CD8-positive, alpha-beta memory T cell (primary cell): ENCODE data around the gene NOL11. TPM values are rescaled to one million over a fixed set of nuclear protein-coding genes. Genes with fewer than 3 reads are reported as not detected.

ENCODE experiments used
- CTCF ChIA-PET: fragments of 350-600 bp; sonication (Branson Sonifier 250); formaldehyde crosslinking; loops from one replicate; lab custom pipeline; 2021; ENCODE audit warnings: antibody characterized with exemption; lab: Charles Lee
- POLR2A ChIA-PET: fragments of 350-600 bp; sonication (Branson Sonifier 250); formaldehyde crosslinking; loops from one replicate; lab custom pipeline; 2021; ENCODE audit warnings: antibody characterized with exemption; lab: Charles Lee
- DNase-seq, 5 donors: peaks; one replicate each; pipeline versions ENCODE4 v3.0.0 to v3.0.0-alpha.2; 2020 to 2022; ENCODE audit warnings: mixed read lengths in 1 of 5
- H3K27ac ChIP-seq: one replicate; pipeline ENCODE4 v1.7.0; 2013; ENCODE audit warnings: low read depth, mild to moderate bottlenecking, low read length, moderate library complexity
- H3K27me3 ChIP-seq: 2 replicates; pipeline ENCODE4 v1.7.0; 2013; ENCODE audit warnings: low read length, mild to moderate bottlenecking; ENCODE audit not compliant: insufficient read depth, poor library complexity, severe bottlenecking
- H3K36me3 ChIP-seq: 2 replicates; pipeline ENCODE4 v1.7.0; 2013; ENCODE audit warnings: mild to moderate bottlenecking, low read length, moderate library complexity; ENCODE audit not compliant: insufficient read depth
- H3K4me1 ChIP-seq: 2 replicates; pipeline ENCODE4 v1.7.0; 2013; ENCODE audit warnings: mild to moderate bottlenecking, low read length, moderate library complexity; ENCODE audit not compliant: insufficient read depth
- H3K4me3 ChIP-seq: 2 replicates; pipeline ENCODE4 v1.7.0; 2013; ENCODE audit warnings: mild to moderate bottlenecking, low read length
- H3K9me3 ChIP-seq: 2 replicates; pipeline ENCODE4 v1.7.0; 2013; ENCODE audit warnings: mild to moderate bottlenecking, low read length
- H3K27ac Mint-ChIP-seq, 8 donors: one replicate each; pipeline ENCODE4 v1.8.0; 2020 to 2021; ENCODE audit warnings: mixed read lengths in 8 of 8, mild to moderate bottlenecking in 6 of 8, inconsistent platforms in 3 of 8, moderate library complexity in 3 of 8
- H3K27me3 Mint-ChIP-seq, 2 donors: one replicate each; pipeline ENCODE4 v1.8.0; 2020 to 2021; ENCODE audit warnings: mixed read lengths in 2 of 2, mild to moderate bottlenecking in 1 of 2, moderate library complexity in 1 of 2
- H3K36me3 Mint-ChIP-seq, 3 donors: one replicate each; pipeline ENCODE4 v1.8.0; 2020 to 2021; ENCODE audit warnings: mixed read lengths in 3 of 3, inconsistent platforms in 1 of 3, mild to moderate bottlenecking in 1 of 3
- H3K4me1 Mint-ChIP-seq, 3 donors: one replicate each; pipeline ENCODE4 v1.8.0; 2020 to 2021; ENCODE audit warnings: mixed read lengths in 3 of 3, inconsistent platforms in 1 of 3, mild to moderate bottlenecking in 1 of 3
- H3K4me3 Mint-ChIP-seq, 7 donors: one replicate each; pipeline ENCODE4 v1.8.0; 2020 to 2021; ENCODE audit warnings: mixed read lengths in 7 of 7, mild to moderate bottlenecking in 6 of 7, moderate library complexity in 4 of 7, inconsistent platforms in 2 of 7
- H3K9me3 Mint-ChIP-seq, 5 donors: one replicate each; pipeline ENCODE4 v1.8.0; 2020 to 2022; ENCODE audit warnings: mixed read lengths in 5 of 5, mild to moderate bottlenecking in 3 of 5, moderate library complexity in 2 of 5, inconsistent platforms in 1 of 5
- polyA plus RNA-seq: library from polyadenylated mRNA; unstranded; fragments of 300-500 nt; fragmentation: Illumina TruSeq; gene quantifications from one replicate; pipeline ENCODE4 v1.2.3, GENCODE V29; 2021
- total RNA-seq, 2 experiments: library from RNA; stranded (reverse); gene quantifications; one replicate each; pipeline ENCODE4 v1.2.3, GENCODE V29; 2021

NOL11 gene
- total and polyA plus RNA-seq, 3 experiments from 2014 or later: 27.2 to 111 (median 106) TPM

DNA sequence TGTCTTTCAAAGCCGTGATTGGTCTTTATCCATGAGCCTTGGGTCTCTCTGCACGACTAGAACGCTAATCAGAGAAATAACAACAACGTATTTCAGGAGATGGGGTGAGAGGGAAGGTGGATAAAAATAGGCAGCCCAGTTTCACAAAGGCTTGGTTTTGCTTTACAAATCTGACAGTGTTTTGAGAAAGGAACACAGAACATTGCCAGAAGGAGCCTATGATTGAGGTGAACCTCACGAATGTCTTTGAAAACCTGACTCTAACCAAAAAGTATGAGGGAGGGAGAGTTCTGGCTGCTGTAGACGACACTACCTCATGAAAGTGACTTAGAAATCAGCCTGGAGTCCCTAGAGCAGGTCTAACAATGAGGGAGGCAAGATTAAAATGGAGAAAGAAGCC is 38.0 kb upstream of the NOL11 start:
- H3K4me1 ChIP-seq: no peaks in the 10 kb centered on the region
- H3K4me3 Mint-ChIP-seq: no peak overlapping the region
- ChIA-PET POLR2A (no interaction called here), CTCF (no interaction called here)
- peaks cover 0 to 2% (median 0%) of the 10 kb centered on the region in 3 donors for H3K4me1 Mint-ChIP-seq
- H3K27ac ChIP-seq: no peak overlapping the region
- H3K36me3 ChIP-seq: peaks cover 17% of the 10 kb centered on the region
- H3K9me3 ChIP-seq: no peaks in the 10 kb centered on the region
- no peak for DNase-seq
- peaks cover 6 to 70% (median 18%) of the 10 kb centered on the region in 3 donors for H3K36me3 Mint-ChIP-seq
- H3K9me3 Mint-ChIP-seq: no peaks in the 10 kb centered on the region
- peak overlapping the region in 3 of 8 donors; percentile 26 to 74 (median 66) for H3K27ac Mint-ChIP-seq
- no peak overlapping the region for H3K4me3 ChIP-seq
- H3K27me3 ChIP-seq: no peaks in the 10 kb centered on the region
- no peaks in the 10 kb centered on the region for H3K27me3 Mint-ChIP-seq

DNA sequence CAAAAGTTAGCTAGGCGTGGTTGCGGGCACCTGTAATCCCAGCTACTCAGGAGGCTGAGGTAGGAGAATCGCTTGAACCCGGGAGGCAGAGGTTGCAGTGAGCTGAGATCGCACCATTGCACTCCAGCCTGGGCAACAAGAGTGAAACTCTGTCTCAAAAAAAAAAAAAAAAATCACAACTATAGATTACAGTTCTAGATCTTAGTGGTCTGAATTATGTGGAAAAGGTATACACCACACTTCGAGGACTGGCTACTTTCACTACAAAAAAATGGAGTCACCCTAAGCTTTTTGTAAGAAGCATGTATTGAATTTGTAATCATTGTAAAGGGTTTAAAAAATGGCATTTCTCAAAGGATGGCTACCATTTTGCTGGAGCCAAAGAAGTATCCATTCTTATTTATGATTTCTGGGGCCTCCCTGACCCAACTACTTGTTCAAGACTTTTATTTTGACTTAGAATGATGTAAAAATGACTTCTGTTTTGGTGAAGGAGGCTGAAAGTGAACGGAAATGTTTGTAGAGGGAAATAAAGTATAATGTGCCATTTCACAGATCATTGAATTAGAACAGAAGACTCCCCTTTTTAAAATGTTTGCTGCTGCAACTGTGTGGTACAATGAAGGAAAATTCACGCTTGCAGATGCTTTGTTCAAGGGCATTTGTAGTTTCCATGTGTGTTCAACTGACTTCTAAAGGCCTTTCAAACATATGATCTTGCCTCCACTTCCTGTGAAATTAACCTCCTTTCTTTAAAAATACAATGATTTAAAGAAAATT is 37.1 kb upstream of the NOL11 start:
- no peaks in the 10 kb centered on the region for H3K27me3 Mint-ChIP-seq
- H3K36me3 ChIP-seq: peaks cover 12% of the 10 kb centered on the region
- peak overlapping the region in 5 of 8 donors; percentile 4 to 68 (median 42) for H3K27ac Mint-ChIP-seq
- ChIA-PET POLR2A (no interaction called here), CTCF (interaction anchor here (0.6 kb wide), 1 partner anchor 177 kb away, joined by 3 read pairs; no protein-coding TSS in a partner anchor)
- H3K9me3 Mint-ChIP-seq: no peaks in the 10 kb centered on the region
- H3K27ac ChIP-seq: no peak overlapping the region
- no peak overlapping the region for H3K4me3 Mint-ChIP-seq
- H3K36me3 Mint-ChIP-seq: peaks cover 6 to 69% (median 15%) of the 10 kb centered on the region in 3 donors
- no peaks in the 10 kb centered on the region for H3K9me3 ChIP-seq
- H3K4me1 ChIP-seq: no peaks in the 10 kb centered on the region
- no peaks in the 10 kb centered on the region for H3K27me3 ChIP-seq
- H3K4me1 Mint-ChIP-seq: peaks cover 0 to 2% (median 0%) of the 10 kb centered on the region in 3 donors
- no peak for DNase-seq
- no peak overlapping the region for H3K4me3 ChIP-seq

DNA sequence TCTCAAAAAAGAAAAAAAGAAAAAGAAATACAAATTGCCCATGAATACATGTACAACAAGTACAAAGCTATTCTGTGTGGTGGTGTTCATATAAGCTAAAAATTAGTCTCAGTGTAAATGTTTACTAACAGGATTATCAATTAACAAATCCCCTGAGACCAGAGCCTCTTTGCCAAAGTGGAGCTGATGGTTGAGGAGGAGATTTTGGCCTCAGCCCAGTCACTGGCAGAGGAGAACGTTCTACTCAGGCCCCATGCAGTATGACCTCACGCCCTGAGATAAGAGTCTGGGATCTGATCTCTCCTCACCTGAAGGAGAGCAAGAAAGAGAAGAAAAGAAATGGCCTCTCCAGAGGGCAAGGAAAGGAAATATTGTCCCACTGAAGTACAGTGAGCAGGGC is 35.5 kb upstream of the NOL11 start:
- ChIA-PET CTCF (interaction anchor here (1.0 kb wide), 1 partner anchor 304 kb away, joined by 3 read pairs; no protein-coding TSS in a partner anchor), POLR2A (no interaction called here)
- H3K4me3 Mint-ChIP-seq: peak overlapping the region in 1 of 7 donors; percentile 59

DNA sequence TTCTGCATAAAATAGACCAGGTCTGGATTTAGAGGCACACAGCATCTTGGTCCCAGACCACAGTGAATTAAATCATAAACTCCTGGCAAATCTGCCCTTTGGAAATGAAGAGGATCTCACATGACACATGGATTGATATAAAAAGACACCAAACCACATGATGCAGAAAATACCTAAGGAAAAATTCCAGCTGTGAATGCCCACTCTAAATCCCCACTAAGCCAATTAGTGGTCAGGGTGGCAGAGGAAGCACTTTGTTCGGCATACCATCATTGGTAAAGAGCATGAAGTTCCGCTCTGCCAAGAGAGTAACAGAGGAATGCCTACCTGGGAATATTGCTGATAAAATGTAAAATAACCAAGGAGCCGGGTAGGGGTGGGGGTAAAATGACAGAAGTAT is 32.4 kb upstream of the NOL11 start:
- POLR2A ChIA-PET: no interaction called here
- CTCF ChIA-PET: interaction anchor here (5.2 kb wide), 1 partner anchor 311 kb away, joined by 34 read pairs; no protein-coding TSS in a partner anchor
- peaks cover 0 to 55% (median 4%) of the 10 kb centered on the region in 3 donors for H3K36me3 Mint-ChIP-seq

More for the DNA sequence above, 35.5 kb upstream of the NOL11 start:
- Mint-ChIP-seq H3K4me1 (peaks cover 0 to 2% (median 0%) of the 10 kb centered on the region in 3 donors), H3K27me3 (no peaks in the 10 kb centered on the region), H3K36me3 (peaks cover 0 to 68% (median 12%) of the 10 kb centered on the region in 3 donors), H3K27ac (peak overlapping the region in 5 of 8 donors; percentile 11 to 70 (median 54)), H3K9me3 (no peaks in the 10 kb centered on the region)
- no peak overlapping the region for H3K27ac ChIP-seq
- H3K4me1 ChIP-seq: no peaks in the 10 kb centered on the region
- H3K4me3 ChIP-seq: no peak overlapping the region
- no peaks in the 10 kb centered on the region for H3K27me3 ChIP-seq
- no peak for DNase-seq
- H3K9me3 ChIP-seq: no peaks in the 10 kb centered on the region
- H3K36me3 ChIP-seq: peaks cover 17% of the 10 kb centered on the region

DNA sequence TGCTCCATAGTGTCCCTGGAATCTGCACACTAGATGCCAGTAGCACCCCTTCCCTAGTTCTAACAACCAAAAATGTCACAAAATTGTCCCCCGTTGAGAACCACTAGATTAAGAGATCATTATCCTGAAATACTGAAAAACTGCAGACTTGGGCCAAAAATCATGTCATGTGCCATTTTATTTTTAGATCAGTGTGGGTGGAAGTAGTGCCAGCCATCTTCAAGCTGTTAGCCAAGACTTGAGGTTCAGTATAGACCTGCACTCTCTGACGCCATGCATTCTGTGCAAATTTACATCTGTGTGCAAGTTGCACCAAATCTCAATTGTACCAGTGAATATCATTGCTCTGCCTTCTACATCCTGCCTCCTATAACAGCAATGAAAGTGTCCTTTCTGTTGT is 31.5 kb upstream of the NOL11 start:
- H3K36me3 Mint-ChIP-seq: peaks cover 0 to 49% (median 4%) of the 10 kb centered on the region in 3 donors
- H3K27ac ChIP-seq: no peak overlapping the region
- peak overlapping the region in 4 of 8 donors; percentile 14 to 77 (median 46) for H3K27ac Mint-ChIP-seq
- no peaks in the 10 kb centered on the region for H3K9me3 ChIP-seq
- H3K27me3 ChIP-seq: no peaks in the 10 kb centered on the region
- peaks cover 5% of the 10 kb centered on the region for H3K36me3 ChIP-seq
- no peaks in the 10 kb centered on the region for H3K27me3 Mint-ChIP-seq
- ChIA-PET POLR2A (no interaction called here), CTCF (interaction anchor here (0.9 to 5.2 kb wide), 3 partner anchors 13 to 312 kb away, joined by 3 to 34 read pairs (median 3); no protein-coding TSS in a partner anchor)
- no peak for DNase-seq
- no peaks in the 10 kb centered on the region for H3K9me3 Mint-ChIP-seq
- peaks cover 0 to 5% (median 5%) of the 10 kb centered on the region in 3 donors for H3K4me1 Mint-ChIP-seq
- peaks cover 4% of the 10 kb centered on the region for H3K4me1 ChIP-seq
- no peak overlapping the region for H3K4me3 ChIP-seq
- H3K4me3 Mint-ChIP-seq: no peak overlapping the region

More for the DNA sequence above, 32.4 kb upstream of the NOL11 start:
- Histone ChIP-seq H3K27me3 (no peaks in the 10 kb centered on the region), H3K9me3 (no peaks in the 10 kb centered on the region), H3K4me1 (peaks cover 4% of the 10 kb centered on the region), H3K4me3 (no peak overlapping the region), H3K27ac (no peak overlapping the region), H3K36me3 (peaks cover 5% of the 10 kb centered on the region)
- H3K27me3 Mint-ChIP-seq: no peaks in the 10 kb centered on the region
- DNase-seq: no peak
- peak overlapping the region in 3 of 8 donors; percentile 12 to 44 (median 17) for H3K27ac Mint-ChIP-seq
- H3K9me3 Mint-ChIP-seq: no peaks in the 10 kb centered on the region
- no peak overlapping the region for H3K4me3 Mint-ChIP-seq
- peaks cover 0 to 5% (median 5%) of the 10 kb centered on the region in 3 donors for H3K4me1 Mint-ChIP-seq

DNA sequence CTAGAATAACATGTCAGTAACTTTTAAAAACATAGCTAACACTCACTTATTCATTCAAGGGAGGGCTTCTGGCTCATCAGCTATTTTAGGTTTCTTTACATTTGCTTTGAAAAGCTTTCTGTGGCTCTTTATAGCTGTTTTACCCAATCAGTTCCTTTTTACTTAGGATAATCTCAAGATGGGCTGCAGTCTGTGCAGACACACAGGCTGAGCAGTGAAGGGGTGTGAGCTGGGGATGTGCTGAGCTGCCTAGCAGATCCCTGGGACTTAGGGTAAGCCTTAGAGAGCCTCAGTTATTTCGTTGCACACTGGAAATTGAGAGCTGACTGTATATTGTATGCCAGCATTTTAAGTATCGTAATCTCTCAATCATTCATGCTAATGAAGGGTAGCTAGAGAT is 30.2 kb upstream of the NOL11 start:
- Mint-ChIP-seq H3K4me1 (peaks cover 0 to 5% (median 5%) of the 10 kb centered on the region in 3 donors), H3K4me3 (no peak overlapping the region), H3K27me3 (peaks cover 0 to under 1% of the 10 kb centered on the region in 2 donors), H3K9me3 (no peaks in the 10 kb centered on the region), H3K36me3 (peaks cover 0 to 57% (median 4%) of the 10 kb centered on the region in 3 donors), H3K27ac (peak overlapping the region in 3 of 8 donors; percentile 14 to 73 (median 65))
- no peak for DNase-seq
- CTCF ChIA-PET: interaction anchor here (0.8 to 5.2 kb wide), 10 partner anchors 9 to 328 kb away, joined by 3 to 34 read pairs (median 4); partner anchors contain the start of genes PITPNC1 and PSMD12
- Histone ChIP-seq H3K4me3 (no peak overlapping the region), H3K27ac (no peak overlapping the region), H3K4me1 (peaks cover 4% of the 10 kb centered on the region), H3K27me3 (no peaks in the 10 kb centered on the region), H3K9me3 (no peaks in the 10 kb centered on the region), H3K36me3 (peaks cover 5% of the 10 kb centered on the region)
- POLR2A ChIA-PET: interaction anchor here (0.7 kb wide), 1 partner anchor 324 kb away, joined by 3 read pairs; no protein-coding TSS in a partner anchor

DNA sequence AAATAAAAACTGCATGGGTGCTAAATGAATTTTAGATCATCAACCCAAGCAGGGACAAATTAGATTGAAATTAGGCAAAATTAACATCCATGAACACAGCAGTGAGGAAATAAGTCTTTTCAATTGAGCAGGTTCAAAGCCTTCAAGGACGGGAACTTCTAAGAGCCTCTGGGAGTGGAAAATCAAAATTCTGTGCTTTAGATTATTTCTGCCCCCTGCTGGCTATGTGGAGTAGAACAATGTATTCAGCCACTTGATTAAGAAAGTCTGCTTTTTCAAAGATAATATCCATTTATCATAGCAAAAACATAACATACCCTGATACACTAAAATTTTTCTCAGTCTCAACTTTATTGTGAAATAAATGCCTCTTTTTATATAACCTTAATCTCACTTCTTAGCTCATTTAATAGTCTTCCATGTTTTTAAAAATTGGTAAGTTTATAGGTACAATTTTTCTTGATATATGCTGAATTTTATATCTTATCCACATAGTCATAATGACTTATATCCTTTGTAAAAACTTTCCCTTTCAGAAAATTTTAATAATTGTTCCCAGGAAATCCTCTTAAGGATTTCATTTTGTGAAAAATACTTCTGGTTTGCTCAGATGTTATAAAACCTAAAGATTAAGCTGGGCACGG is 28.1 kb upstream of the NOL11 start:
- peak overlapping the region in 3 of 8 donors; percentile 3 to 54 (median 12) for H3K27ac Mint-ChIP-seq
- POLR2A ChIA-PET: interaction anchor here (0.6 kb wide), 1 partner anchor 135 kb away, joined by 3 read pairs; the partner anchor contains the start of gene BPTF
- H3K36me3 Mint-ChIP-seq: peaks cover 0 to 71% (median 14%) of the 10 kb centered on the region in 3 donors
- peak; percentile 3 to 63 (median 49) for DNase-seq
- no peak overlapping the region for H3K27ac ChIP-seq
- no peak overlapping the region for H3K4me3 ChIP-seq
- peaks cover 0 to 5% (median 5%) of the 10 kb centered on the region in 3 donors for H3K4me1 Mint-ChIP-seq
- no peaks in the 10 kb centered on the region for H3K27me3 ChIP-seq
- H3K27me3 Mint-ChIP-seq: peaks cover 0 to 1% of the 10 kb centered on the region in 2 donors
- CTCF ChIA-PET: interaction anchor here (0.9 to 5.2 kb wide), 5 partner anchors 9 to 330 kb away, joined by 3 to 34 read pairs (median 5); partner anchors contain the start of gene NOL11
- H3K4me1 ChIP-seq: peaks cover 4% of the 10 kb centered on the region
- no peaks in the 10 kb centered on the region for H3K9me3 ChIP-seq
- H3K9me3 Mint-ChIP-seq: no peaks in the 10 kb centered on the region
- peaks cover 18% of the 10 kb centered on the region for H3K36me3 ChIP-seq
- no peak overlapping the region for H3K4me3 Mint-ChIP-seq
